Measurements from ENCODE around the gene VAT1L.
A peak's percentile ranks its signal among the peaks of the same experiment; 100 is the strongest.

Gene VAT1L

GRCh38 chr16:77955127-77955526 is 166.8 kb downstream of the VAT1L start:
- Histone ChIP-seq H3K4me3 (ENCODE audit: low read length) (no peak overlapping the region), H3K27me3 (ENCODE audit: insufficient read depth, low read length) (no peaks in the 10 kb centered on the region), H3K9me3 (ENCODE audit: insufficient read depth, low read depth, low read length) (no peaks in the 10 kb centered on the region), H3K27ac (ENCODE audit: low read depth, low read length) (no peak overlapping the region), H3K36me3 (ENCODE audit: insufficient read depth, low read length) (peaks cover 4% of the 10 kb centered on the region; the same call in 1 of the 2 replicates), H3K4me1 (ENCODE audit: insufficient read depth, low read length) (peaks cover 6% of the 10 kb centered on the region; the same call in 1 of the 2 replicates), H3K9ac (ENCODE audit: low read depth, low read length) (no peak overlapping the region)
- whole genome bisulfite sequencing: 91% methylated on average over 8 of the region's 8 CpGs

- Histone ChIP-seq H3K27ac (ENCODE audit: low read depth, low read length) (no peak overlapping the region), H3K4me1 (ENCODE audit: insufficient read depth, low read length) (peaks cover 6% of the 10 kb centered on the region; the same call in 1 of the 2 replicates)
- 96% methylated on average over 4 of the region's 4 CpGs for WGBS
Observed at GRCh38 chr16:77956231-77956630, 167.9 kb downstream of the VAT1L start.

GRCh38 chr16:77960766-77961165 is 172.4 kb downstream of the VAT1L start:
- Histone ChIP-seq H3K27ac (ENCODE audit: low read depth, low read length) (no peak overlapping the region), H3K27me3 (ENCODE audit: insufficient read depth, low read length) (peaks cover 8% of the 10 kb centered on the region; the same call in 1 of the 2 replicates), H3K4me3 (ENCODE audit: low read length) (no peak overlapping the region), H3K9ac (ENCODE audit: low read depth, low read length) (no peak overlapping the region), H3K36me3 (ENCODE audit: insufficient read depth, low read length) (no peaks in the 10 kb centered on the region), H3K9me3 (ENCODE audit: insufficient read depth, low read depth, low read length) (no peaks in the 10 kb centered on the region), H3K4me1 (ENCODE audit: insufficient read depth, low read length) (peaks cover 25% of the 10 kb centered on the region)
- 85% methylated on average over 5 of the region's 5 CpGs for WGBS

More at GRCh38 chr16:77956231-77956630, 167.9 kb downstream of the VAT1L start:
- no peak overlapping the region for H3K4me3 ChIP-seq (ENCODE audit: low read length)
- H3K27me3 ChIP-seq (ENCODE audit: insufficient read depth, low read length): no peaks in the 10 kb centered on the region; the same call in 1 of the 2 replicates
- 0 out of 2 replicates have a peak, but pooled peaks cover 4% of the 10 kb centered on the region for H3K36me3 ChIP-seq (ENCODE audit: insufficient read depth, low read length)
- H3K9ac ChIP-seq (ENCODE audit: low read depth, low read length): no peak overlapping the region
- H3K9me3 ChIP-seq (ENCODE audit: insufficient read depth, low read depth, low read length): no peaks in the 10 kb centered on the region

GRCh38 chr16:77961814-77962213 is 173.4 kb downstream of the VAT1L start:
- Histone ChIP-seq H3K9me3 (ENCODE audit: insufficient read depth, low read depth, low read length) (no peaks in the 10 kb centered on the region), H3K9ac (ENCODE audit: low read depth, low read length) (no peak overlapping the region), H3K4me1 (ENCODE audit: insufficient read depth, low read length) (peaks cover 36% of the 10 kb centered on the region), H3K27ac (ENCODE audit: low read depth, low read length) (no peak overlapping the region), H3K4me3 (ENCODE audit: low read length) (no peak overlapping the region), H3K27me3 (ENCODE audit: insufficient read depth, low read length) (peaks cover 8% of the 10 kb centered on the region; the same call in 1 of the 2 replicates), H3K36me3 (ENCODE audit: insufficient read depth, low read length) (no peaks in the 10 kb centered on the region)
- WGBS: 94% methylated on average over 3 of the region's 3 CpGs

- Histone ChIP-seq H3K27ac (ENCODE audit: low read depth, low read length) (peak overlapping the region; percentile 89; the same call in 1 of the 2 replicates), H3K9ac (ENCODE audit: low read depth, low read length) (no peak overlapping the region), H3K4me1 (ENCODE audit: insufficient read depth, low read length) (peaks cover 40% of the 10 kb centered on the region)
Observed at GRCh38 chr16:77962689-77963088, 174.3 kb downstream of the VAT1L start.

GRCh38 chr16:77963185-77964044 is 175.1 kb downstream of the VAT1L start:
- 41% methylated on average over 15 of the region's 16 CpGs for WGBS
- no peaks in the 10 kb centered on the region for H3K9me3 ChIP-seq (ENCODE audit: insufficient read depth, low read depth, low read length)
- peak overlapping the region; percentile 89 for H3K27ac ChIP-seq (ENCODE audit: low read depth, low read length)
- H3K27me3 ChIP-seq (ENCODE audit: insufficient read depth, low read length): peaks cover 8% of the 10 kb centered on the region; the same call in 1 of the 2 replicates
- peaks cover 46% of the 10 kb centered on the region for H3K4me1 ChIP-seq (ENCODE audit: insufficient read depth, low read length)
- no peak overlapping the region for H3K4me3 ChIP-seq (ENCODE audit: low read length)
- peak overlapping the region; percentile 7; the same call in 1 of the 2 replicates for H3K9ac ChIP-seq (ENCODE audit: low read depth, low read length)
- no peaks in the 10 kb centered on the region for H3K36me3 ChIP-seq (ENCODE audit: insufficient read depth, low read length)

More at GRCh38 chr16:77962689-77963088, 174.3 kb downstream of the VAT1L start:
- peaks cover 8% of the 10 kb centered on the region; the same call in 1 of the 2 replicates for H3K27me3 ChIP-seq (ENCODE audit: insufficient read depth, low read length)
- no peaks in the 10 kb centered on the region for H3K36me3 ChIP-seq (ENCODE audit: insufficient read depth, low read length)
- no peak overlapping the region for H3K4me3 ChIP-seq (ENCODE audit: low read length)
- 64% methylated on average over 3 of the region's 3 CpGs for WGBS
- no peaks in the 10 kb centered on the region for H3K9me3 ChIP-seq (ENCODE audit: insufficient read depth, low read depth, low read length)

GRCh38 chr16:77965346-77965745 is 177.0 kb downstream of the VAT1L start:
- Histone ChIP-seq H3K9me3 (ENCODE audit: insufficient read depth, low read depth, low read length) (no peaks in the 10 kb centered on the region), H3K27ac (ENCODE audit: low read depth, low read length) (peak overlapping the region; percentile 99; the same call in 1 of the 2 replicates), H3K4me3 (ENCODE audit: low read length) (no peak overlapping the region), H3K4me1 (ENCODE audit: insufficient read depth, low read length) (peaks cover 48% of the 10 kb centered on the region), H3K36me3 (ENCODE audit: insufficient read depth, low read length) (no peaks in the 10 kb centered on the region), H3K27me3 (ENCODE audit: insufficient read depth, low read length) (peaks cover 8% of the 10 kb centered on the region; the same call in 1 of the 2 replicates), H3K9ac (ENCODE audit: low read depth, low read length) (no peak overlapping the region)
- WGBS: 89% methylated on average over 3 of the region's 3 CpGs

GRCh38 chr16:77967054-77967904 is 178.9 kb downstream of the VAT1L start:
- H3K9me3 ChIP-seq (ENCODE audit: insufficient read depth, low read depth, low read length): no peaks in the 10 kb centered on the region
- 1% methylated on average over 7 of the region's 7 CpGs for WGBS
- H3K27me3 ChIP-seq (ENCODE audit: insufficient read depth, low read length): peaks cover 4% of the 10 kb centered on the region; the same call in 1 of the 2 replicates
- H3K9ac ChIP-seq (ENCODE audit: low read depth, low read length): peak overlapping the region; percentile 64; the same call in 1 of the 2 replicates
- peaks cover 58% of the 10 kb centered on the region for H3K4me1 ChIP-seq (ENCODE audit: insufficient read depth, low read length)
- H3K36me3 ChIP-seq (ENCODE audit: insufficient read depth, low read length): no peaks in the 10 kb centered on the region
- no peak overlapping the region for H3K4me3 ChIP-seq (ENCODE audit: low read length)
- H3K27ac ChIP-seq (ENCODE audit: low read depth, low read length): peak overlapping the region; percentile 99

GRCh38 chr16:77969861-77970260 is 181.5 kb downstream of the VAT1L start:
- H3K9ac ChIP-seq (ENCODE audit: low read depth, low read length): no peak overlapping the region
- no peaks in the 10 kb centered on the region for H3K27me3 ChIP-seq (ENCODE audit: insufficient read depth, low read length)
- WGBS: 89% methylated on average over 6 of the region's 6 CpGs
- H3K27ac ChIP-seq (ENCODE audit: low read depth, low read length): no peak overlapping the region
- peaks cover 7% of the 10 kb centered on the region; the same call in 1 of the 2 replicates for H3K36me3 ChIP-seq (ENCODE audit: insufficient read depth, low read length)
- peaks cover 42% of the 10 kb centered on the region for H3K4me1 ChIP-seq (ENCODE audit: insufficient read depth, low read length)
- H3K4me3 ChIP-seq (ENCODE audit: low read length): no peak overlapping the region
- no peaks in the 10 kb centered on the region for H3K9me3 ChIP-seq (ENCODE audit: insufficient read depth, low read depth, low read length)

- Histone ChIP-seq H3K27ac (ENCODE audit: low read depth, low read length) (no peak overlapping the region; the same call in 1 of the 2 replicates), H3K9me3 (ENCODE audit: insufficient read depth, low read depth, low read length) (no peaks in the 10 kb centered on the region), H3K4me3 (ENCODE audit: low read length) (no peak overlapping the region), H3K27me3 (ENCODE audit: insufficient read depth, low read length) (no peaks in the 10 kb centered on the region), H3K36me3 (ENCODE audit: insufficient read depth, low read length) (peaks cover 7% of the 10 kb centered on the region; the same call in 1 of the 2 replicates), H3K4me1 (ENCODE audit: insufficient read depth, low read length) (peaks cover 37% of the 10 kb centered on the region), H3K9ac (ENCODE audit: low read depth, low read length) (no peak overlapping the region)
Observed at GRCh38 chr16:77970371-77970770, 182.0 kb downstream of the VAT1L start.
